ENCODE results near the gene SETBP1. TPM values are rescaled to one million over a fixed set of nuclear protein-coding genes. Genes with fewer than 3 reads are reported as not detected.

The SETBP1 gene
- total RNA-seq (2021) = 14.0 and 16.2 TPM in 2 replicates
- percentile 70 among the genes with signal in this experiment for Bru-seq, nascent RNA
- percentile 66 among the genes with signal in this experiment for BruChase-seq, experiment 1, labeled RNA remaining after a 2-hour chase
- percentile 61 among the genes with signal in this experiment for BruChase-seq, experiment 2, labeled RNA remaining after a 6-hour chase
- long read RNA-seq, partial matches to known transcripts = 0 of 2 reads
- long read RNA-seq, other reads (novel, unspliced or antisense) = 1 of 2 reads

DNA sequence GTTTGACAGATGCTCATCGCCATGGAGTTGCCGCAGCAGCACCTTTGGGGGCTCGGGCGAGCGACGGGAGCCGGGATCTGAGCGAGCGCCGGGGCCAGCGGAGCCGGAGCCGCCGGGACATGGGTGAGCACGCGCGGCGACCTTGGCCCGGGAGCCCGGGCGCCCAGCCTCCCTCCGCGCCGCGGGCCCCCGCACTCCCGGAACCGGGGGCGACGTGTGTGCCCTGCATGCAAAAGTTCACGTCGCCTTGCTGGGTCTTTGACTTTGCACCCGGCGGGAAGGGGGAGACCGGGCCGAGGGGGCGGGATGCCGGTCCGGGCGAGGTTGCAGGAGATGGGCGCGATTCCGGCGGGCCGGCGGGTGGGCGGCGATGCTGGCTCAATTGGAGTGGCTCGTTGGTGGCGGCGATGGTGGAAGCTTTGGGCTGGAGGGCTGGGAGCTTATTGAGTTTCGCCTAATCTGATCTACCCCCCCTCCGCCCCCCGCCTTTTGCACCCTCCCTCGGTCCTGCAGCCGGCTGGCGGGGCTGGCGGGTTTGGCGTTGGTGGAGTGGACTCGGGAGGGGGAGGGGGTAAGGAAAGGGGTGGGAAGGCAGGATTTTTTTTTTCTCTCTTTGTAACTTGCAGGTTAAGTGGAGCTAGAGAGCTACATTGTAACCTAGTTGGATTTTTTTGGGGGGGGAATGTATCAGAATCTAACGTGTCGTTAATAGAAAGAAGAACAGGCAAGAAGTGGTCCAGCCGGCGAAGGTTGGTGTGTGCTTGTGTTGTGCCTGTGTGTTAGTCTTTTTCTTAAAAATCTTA, at the start of gene SETBP1:
SETBP1 (plus strand) TSS at position 616 of the 803 bp plus-strand sequence. CDS start 20,459 bp downstream, outside the sequence.
- H3K36me3 ChIP-seq (ENCODE audit: insufficient read depth, low read length, poor library complexity, severe bottlenecking) = no peaks in the 10 kb centered on the region
- TF ChIP-seq, protein P1, sequence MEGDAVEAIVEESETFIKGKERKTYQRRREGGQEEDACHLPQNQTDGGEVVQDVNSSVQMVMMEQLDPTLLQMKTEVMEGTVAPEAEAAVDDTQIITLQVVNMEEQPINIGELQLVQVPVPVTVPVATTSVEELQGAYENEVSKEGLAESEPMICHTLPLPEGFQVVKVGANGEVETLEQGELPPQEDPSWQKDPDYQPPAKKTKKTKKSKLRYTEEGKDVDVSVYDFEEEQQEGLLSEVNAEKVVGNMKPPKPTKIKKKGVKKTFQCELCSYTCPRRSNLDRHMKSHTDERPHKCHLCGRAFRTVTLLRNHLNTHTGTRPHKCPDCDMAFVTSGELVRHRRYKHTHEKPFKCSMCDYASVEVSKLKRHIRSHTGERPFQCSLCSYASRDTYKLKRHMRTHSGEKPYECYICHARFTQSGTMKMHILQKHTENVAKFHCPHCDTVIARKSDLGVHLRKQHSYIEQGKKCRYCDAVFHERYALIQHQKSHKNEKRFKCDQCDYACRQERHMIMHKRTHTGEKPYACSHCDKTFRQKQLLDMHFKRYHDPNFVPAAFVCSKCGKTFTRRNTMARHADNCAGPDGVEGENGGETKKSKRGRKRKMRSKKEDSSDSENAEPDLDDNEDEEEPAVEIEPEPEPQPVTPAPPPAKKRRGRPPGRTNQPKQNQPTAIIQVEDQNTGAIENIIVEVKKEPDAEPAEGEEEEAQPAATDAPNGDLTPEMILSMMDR (conservative IDR thresholded peaks at IDR 0.05; ENCODE audit: low read depth, low read length) = no peak
- TF ChIP-seq EZH2 (IDR thresholded peaks at IDR 0.05; ENCODE audit: borderline replicate concordance, low read depth, low read length, poor library complexity, severe bottlenecking) = no peak
- no peaks in the 10 kb centered on the region for H3K9me3 ChIP-seq (ENCODE audit: low read depth, low read length, poor library complexity, severe bottlenecking)
- peak within 1 kb of the TSS; percentile 67 for H3K4me3 ChIP-seq (ENCODE audit: low read depth, low read length, poor library complexity, severe bottlenecking)
- DNase-seq (ENCODE audit: low spot score) = peak; percentile 60
- POLR2A ChIA-PET (ENCODE audit: low non-redundant PET) = interaction anchor here (0.6 kb wide), 1 partner anchor 186 kb away, joined by 3 read pairs; no protein-coding TSS in a partner anchor
- peak within 1 kb of the TSS; percentile 19 for H3K27ac ChIP-seq (ENCODE audit: low read depth, low read length, poor library complexity, severe bottlenecking)
- intact Hi-C loops (cut with micrococcal nuclease; ENCODE audit: unreplicated experiment) = loop anchor here (5.0 kb wide), 2 partner anchors 217 to 342 kb away; no protein-coding TSS in a partner anchor
- H3K27me3 ChIP-seq (replicated peaks; ENCODE audit: insufficient read depth, low read depth, low read length, poor library complexity) = peaks cover 5% of the 10 kb centered on the region
- CTCF ChIA-PET = no interaction called here
- BruUV-seq (replicated peaks) = no TSS peak
- peaks cover 22% of the 10 kb centered on the region for H3K4me1 ChIP-seq (ENCODE audit: insufficient read depth, low read length, poor library complexity, severe bottlenecking)

DNA sequence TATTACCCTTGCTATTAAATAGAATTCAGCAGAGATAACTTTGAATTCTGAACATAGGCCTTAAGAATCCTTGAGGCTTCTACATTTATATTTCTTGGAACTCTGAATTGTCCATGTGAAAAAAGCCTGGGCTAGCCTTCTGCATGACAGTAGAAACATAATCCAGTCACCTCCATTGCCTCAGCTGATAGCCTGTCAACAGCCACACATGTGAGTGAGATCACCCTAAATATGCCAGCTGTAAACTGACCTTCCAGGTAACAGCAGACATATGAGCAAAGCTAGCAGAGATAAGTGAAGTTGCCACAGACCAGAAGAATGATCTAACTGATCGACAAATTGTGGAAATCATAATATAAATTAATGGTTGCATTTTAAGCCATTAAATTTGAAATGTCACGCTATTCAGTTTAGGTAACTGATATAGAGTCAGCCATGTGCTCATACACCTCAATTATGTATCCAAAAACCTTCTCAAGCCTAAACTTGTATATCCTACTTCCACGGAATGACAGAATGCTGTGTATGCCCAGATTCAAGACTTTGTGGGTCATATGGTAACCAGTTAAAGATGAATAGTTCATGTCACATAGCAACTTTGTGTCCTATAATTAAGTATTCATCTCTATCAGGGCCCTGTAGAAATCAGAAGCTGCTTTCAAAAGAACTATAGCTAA, 48.1 kb upstream of the SETBP1 start:
- BruUV-seq (replicated peaks) = no TSS peak
- no peaks in the 10 kb centered on the region for H3K36me3 ChIP-seq (ENCODE audit: insufficient read depth, low read length, poor library complexity, severe bottlenecking)
- no peaks in the 10 kb centered on the region for H3K9me3 ChIP-seq (ENCODE audit: low read depth, low read length, poor library complexity, severe bottlenecking)
- H3K27me3 ChIP-seq (replicated peaks; ENCODE audit: insufficient read depth, low read depth, low read length, poor library complexity) = no peaks in the 10 kb centered on the region
- H3K4me3 ChIP-seq (ENCODE audit: low read depth, low read length, poor library complexity, severe bottlenecking) = no peak overlapping the region
- ChIA-PET CTCF (no interaction called here), POLR2A (ENCODE audit: low non-redundant PET) (no interaction called here)
- intact Hi-C loops (cut with micrococcal nuclease; ENCODE audit: unreplicated experiment) = no loop called here
- no peak for DNase-seq (ENCODE audit: low spot score)
- no peak overlapping the region for H3K27ac ChIP-seq (ENCODE audit: low read depth, low read length, poor library complexity, severe bottlenecking)
- TF ChIP-seq, protein P1 (conservative IDR thresholded peaks at IDR 0.05; ENCODE audit: low read depth, low read length) = no peak
- H3K4me1 ChIP-seq (ENCODE audit: insufficient read depth, low read length, poor library complexity, severe bottlenecking) = peaks cover 2% of the 10 kb centered on the region

DNA sequence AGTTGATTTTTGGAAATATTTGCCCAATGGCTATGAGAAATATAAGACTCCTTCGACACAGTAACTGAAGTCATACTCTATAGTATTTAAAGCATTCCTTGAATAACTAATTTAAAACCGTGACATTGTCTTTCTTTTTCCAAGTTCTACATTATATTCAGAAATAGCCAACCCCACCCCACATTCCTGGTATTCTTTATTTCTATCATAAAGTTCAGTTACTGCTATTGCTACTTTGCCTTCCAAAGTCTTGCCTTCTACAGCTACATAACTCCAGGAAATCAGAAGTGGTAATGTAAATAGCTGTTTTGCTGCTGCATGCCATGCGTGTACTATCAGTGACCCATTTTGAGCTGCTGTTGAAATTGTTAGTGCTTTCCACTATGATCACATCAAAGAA, 45.1 kb upstream of the SETBP1 start:
- H3K27me3 ChIP-seq (replicated peaks; ENCODE audit: insufficient read depth, low read depth, low read length, poor library complexity) = no peaks in the 10 kb centered on the region
- TF ChIP-seq EZH2 (IDR thresholded peaks at IDR 0.05; ENCODE audit: borderline replicate concordance, low read depth, low read length, poor library complexity, severe bottlenecking) = no peak
- TF ChIP-seq, protein P1 (conservative IDR thresholded peaks at IDR 0.05; ENCODE audit: low read depth, low read length) = no peak
- H3K36me3 ChIP-seq (ENCODE audit: insufficient read depth, low read length, poor library complexity, severe bottlenecking) = no peaks in the 10 kb centered on the region
- H3K27ac ChIP-seq (ENCODE audit: low read depth, low read length, poor library complexity, severe bottlenecking) = no peak overlapping the region
- DNase-seq (ENCODE audit: low spot score) = no peak
- ChIA-PET POLR2A (ENCODE audit: low non-redundant PET) (no interaction called here), CTCF (no interaction called here)
- no peak overlapping the region for H3K4me3 ChIP-seq (ENCODE audit: low read depth, low read length, poor library complexity, severe bottlenecking)
- no TSS peak for BruUV-seq (replicated peaks)
- no peaks in the 10 kb centered on the region for H3K9me3 ChIP-seq (ENCODE audit: low read depth, low read length, poor library complexity, severe bottlenecking)
- H3K4me1 ChIP-seq (ENCODE audit: insufficient read depth, low read length, poor library complexity, severe bottlenecking) = no peaks in the 10 kb centered on the region
- intact Hi-C loops (cut with micrococcal nuclease; ENCODE audit: unreplicated experiment) = no loop called here
